Measurements from ENCODE around the gene ASCC1.

Gene ASCC1

DNA sequence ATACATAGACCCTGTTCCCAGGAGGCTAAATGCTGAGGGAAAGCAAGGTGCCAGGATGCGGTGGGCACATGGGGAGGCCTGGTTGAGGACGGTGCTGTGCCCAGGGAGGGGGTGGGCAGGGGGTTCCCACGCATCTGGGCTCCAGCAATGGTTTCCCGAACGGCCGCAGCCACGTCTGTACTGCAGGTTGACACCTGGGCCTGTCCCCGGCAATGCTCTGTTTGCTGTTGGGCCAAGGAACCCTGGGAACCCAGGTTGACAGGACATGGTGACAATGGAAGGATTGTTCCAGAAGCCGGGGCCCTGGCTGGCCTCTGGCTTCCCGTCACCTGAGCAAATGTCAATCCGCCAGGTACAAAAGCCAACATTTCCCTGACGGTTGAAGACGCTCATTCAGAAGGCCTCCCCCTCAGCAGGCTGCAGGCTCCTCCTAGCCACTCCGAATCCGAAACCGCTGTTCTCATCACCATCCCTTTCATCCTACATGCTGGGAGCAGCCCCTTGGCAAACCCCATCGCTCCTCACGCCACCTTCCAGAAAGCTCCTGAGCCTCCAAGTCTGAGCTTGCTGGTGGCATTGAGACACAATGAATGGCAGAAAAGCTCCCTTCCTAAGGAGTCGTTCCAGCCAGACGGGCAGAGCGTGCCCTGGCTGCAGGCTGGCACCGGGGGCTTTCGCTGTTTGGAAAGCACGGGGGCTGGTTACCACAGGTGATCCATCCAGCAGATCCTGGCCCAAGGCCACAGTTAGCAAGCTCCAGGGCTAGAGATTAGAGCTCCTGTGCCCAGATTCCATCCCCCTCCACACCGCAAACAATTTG, 158.9 kb downstream of the ASCC1 start:
- no peaks in the 10 kb centered on the region for H3F3A ChIP-seq (ENCODE audit: insufficient read depth)
- no peaks in the 10 kb centered on the region for H3K36me3 ChIP-seq (ENCODE audit: low read length)
- no peak overlapping the region for H2AFZ ChIP-seq (ENCODE audit: low read depth, low read length, severe bottlenecking)
- H3K27me3 ChIP-seq (ENCODE audit: low read length), result no peaks in the 10 kb centered on the region
- no peak for TF ChIP-seq EZH2phosphoT487 (conservative IDR thresholded peaks at IDR 0.05; ENCODE audit: low read length)
- TF ChIP-seq, protein P1, sequence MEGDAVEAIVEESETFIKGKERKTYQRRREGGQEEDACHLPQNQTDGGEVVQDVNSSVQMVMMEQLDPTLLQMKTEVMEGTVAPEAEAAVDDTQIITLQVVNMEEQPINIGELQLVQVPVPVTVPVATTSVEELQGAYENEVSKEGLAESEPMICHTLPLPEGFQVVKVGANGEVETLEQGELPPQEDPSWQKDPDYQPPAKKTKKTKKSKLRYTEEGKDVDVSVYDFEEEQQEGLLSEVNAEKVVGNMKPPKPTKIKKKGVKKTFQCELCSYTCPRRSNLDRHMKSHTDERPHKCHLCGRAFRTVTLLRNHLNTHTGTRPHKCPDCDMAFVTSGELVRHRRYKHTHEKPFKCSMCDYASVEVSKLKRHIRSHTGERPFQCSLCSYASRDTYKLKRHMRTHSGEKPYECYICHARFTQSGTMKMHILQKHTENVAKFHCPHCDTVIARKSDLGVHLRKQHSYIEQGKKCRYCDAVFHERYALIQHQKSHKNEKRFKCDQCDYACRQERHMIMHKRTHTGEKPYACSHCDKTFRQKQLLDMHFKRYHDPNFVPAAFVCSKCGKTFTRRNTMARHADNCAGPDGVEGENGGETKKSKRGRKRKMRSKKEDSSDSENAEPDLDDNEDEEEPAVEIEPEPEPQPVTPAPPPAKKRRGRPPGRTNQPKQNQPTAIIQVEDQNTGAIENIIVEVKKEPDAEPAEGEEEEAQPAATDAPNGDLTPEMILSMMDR (IDR thresholded peaks at IDR 0.05; ENCODE audit: insufficient read depth, low read length, poor library complexity, severe bottlenecking), result no peak
- H3K9ac ChIP-seq (ENCODE audit: low read length), result no peak overlapping the region
- no peaks in the 10 kb centered on the region for H3K9me3 ChIP-seq (ENCODE audit: insufficient read depth, low read length)
- H3K4me3 ChIP-seq (ENCODE audit: insufficient read depth, low read length, poor library complexity, severe bottlenecking), result no peak overlapping the region
- H3K79me2 ChIP-seq (ENCODE audit: insufficient read depth, low read length), result no peaks in the 10 kb centered on the region
- no peaks in the 10 kb centered on the region for H3K9me2 ChIP-seq (replicated peaks; ENCODE audit: insufficient read depth, low read length)
- no peaks in the 10 kb centered on the region for H4K20me1 ChIP-seq (ENCODE audit: low read depth, low read length)
- H3K27ac ChIP-seq (ENCODE audit: low read depth, low read length), result no peak overlapping the region
- H3K4me2 ChIP-seq (ENCODE audit: low read depth, low read length, poor library complexity, severe bottlenecking), result no peak overlapping the region

DNA sequence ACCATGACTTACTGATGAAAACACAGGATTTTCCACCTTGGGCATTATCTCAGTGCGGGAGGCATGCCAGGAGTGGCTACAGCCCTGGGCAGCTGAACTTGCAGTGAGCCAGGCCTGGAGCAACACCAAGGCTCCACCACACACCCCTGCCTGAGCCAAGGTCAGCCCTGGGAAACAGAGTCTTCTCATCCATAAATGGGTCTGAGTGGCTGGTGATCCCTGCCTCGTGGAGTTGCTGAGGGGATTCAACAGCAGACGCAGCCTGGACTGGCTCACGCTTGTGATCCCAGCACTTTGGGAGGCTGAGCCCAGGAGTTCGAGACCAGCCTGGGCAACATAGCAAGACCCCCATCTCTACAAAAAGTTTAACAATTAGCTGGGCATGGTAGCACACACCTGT, 160.0 kb downstream of the ASCC1 start:
- Histone ChIP-seq H3K9me3 (ENCODE audit: insufficient read depth, low read length) (no peaks in the 10 kb centered on the region), H3K9ac (ENCODE audit: low read length) (no peak overlapping the region), H3K79me2 (ENCODE audit: insufficient read depth, low read length) (no peaks in the 10 kb centered on the region), H3K4me2 (ENCODE audit: low read depth, low read length, poor library complexity, severe bottlenecking) (no peak overlapping the region), H3F3A (ENCODE audit: insufficient read depth) (no peaks in the 10 kb centered on the region), H4K20me1 (ENCODE audit: low read depth, low read length) (no peaks in the 10 kb centered on the region), H3K36me3 (ENCODE audit: low read length) (no peaks in the 10 kb centered on the region), H3K9me2 (replicated peaks; ENCODE audit: insufficient read depth, low read length) (no peaks in the 10 kb centered on the region), H3K27me3 (ENCODE audit: low read length) (no peaks in the 10 kb centered on the region), H3K4me3 (ENCODE audit: insufficient read depth, low read length, poor library complexity, severe bottlenecking) (no peak overlapping the region), H2AFZ (ENCODE audit: low read depth, low read length, severe bottlenecking) (no peak overlapping the region), H3K27ac (ENCODE audit: low read depth, low read length) (no peak overlapping the region)
- TF ChIP-seq, protein P1 (IDR thresholded peaks at IDR 0.05; ENCODE audit: insufficient read depth, low read length, poor library complexity, severe bottlenecking), result no peak
- no peak for TF ChIP-seq EZH2phosphoT487 (conservative IDR thresholded peaks at IDR 0.05; ENCODE audit: low read length)

DNA sequence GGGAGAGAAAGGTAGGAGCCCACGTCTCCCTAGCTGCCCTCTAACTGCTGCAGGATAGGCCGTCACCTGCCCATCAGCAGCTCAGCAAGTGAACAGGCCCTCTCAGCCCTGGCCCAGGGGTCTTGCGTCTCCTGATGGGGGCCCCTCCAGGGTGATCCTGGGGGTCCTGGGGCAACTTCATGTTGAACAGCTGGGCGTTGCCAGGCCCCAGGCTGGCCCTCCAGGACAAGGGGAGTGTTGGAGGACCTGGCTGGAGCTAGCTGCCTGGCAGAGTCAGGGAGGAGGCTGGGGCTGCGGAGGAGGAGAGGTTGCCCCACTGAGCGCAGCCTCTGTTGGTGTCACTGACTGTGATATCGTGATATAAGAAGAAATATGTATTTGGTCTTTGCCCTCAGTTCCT, 162.4 kb downstream of the ASCC1 start:
- no peak overlapping the region for H3K9ac ChIP-seq (ENCODE audit: low read length)
- H3F3A ChIP-seq (ENCODE audit: insufficient read depth), result no peaks in the 10 kb centered on the region
- TF ChIP-seq, protein P1 (IDR thresholded peaks at IDR 0.05; ENCODE audit: insufficient read depth, low read length, poor library complexity, severe bottlenecking), result no peak
- TF ChIP-seq EZH2phosphoT487 (conservative IDR thresholded peaks at IDR 0.05; ENCODE audit: low read length), result no peak
- H3K9me3 ChIP-seq (ENCODE audit: insufficient read depth, low read length), result no peaks in the 10 kb centered on the region
- no peak overlapping the region for H3K4me2 ChIP-seq (ENCODE audit: low read depth, low read length, poor library complexity, severe bottlenecking)
- H3K9me2 ChIP-seq (replicated peaks; ENCODE audit: insufficient read depth, low read length), result no peaks in the 10 kb centered on the region
- H2AFZ ChIP-seq (ENCODE audit: low read depth, low read length, severe bottlenecking), result no peak overlapping the region
- H3K27me3 ChIP-seq (ENCODE audit: low read length), result no peaks in the 10 kb centered on the region
- H4K20me1 ChIP-seq (ENCODE audit: low read depth, low read length), result no peaks in the 10 kb centered on the region
- no peaks in the 10 kb centered on the region for H3K36me3 ChIP-seq (ENCODE audit: low read length)
- H3K4me3 ChIP-seq (ENCODE audit: insufficient read depth, low read length, poor library complexity, severe bottlenecking), result no peak overlapping the region
- H3K27ac ChIP-seq (ENCODE audit: low read depth, low read length), result no peak overlapping the region
- no peaks in the 10 kb centered on the region for H3K79me2 ChIP-seq (ENCODE audit: insufficient read depth, low read length)

Data from SU-DHL-6 (cell line).